SK-N-MC (cell line): ENCODE data around the gene EFHB.

ENCODE experiments used
- EZH2 ChIP-seq: fragments of 200-600 bp; sonication (generic); IDR thresholded peaks from one replicate; pipeline ENCODE4 v1.6.1; 2017; ENCODE audit warnings: antibody characterized with exemption
- FOXP2 ChIP-seq: optimal IDR thresholded peaks from 2 replicates; pipeline ENCODE3; 2011; ENCODE audit warnings: mild to moderate bottlenecking, moderate library complexity; ENCODE audit not compliant: insufficient read depth; ENCODE audit errors: extremely low read length, control extremely low read depth
- POLR2AphosphoS5 ChIP-seq: IDR thresholded peaks from 2 replicates; pipeline ENCODE4 v1.6.1; 2012; ENCODE audit warnings: mild to moderate bottlenecking, low read depth, low read length, borderline replicate concordance

DNA sequence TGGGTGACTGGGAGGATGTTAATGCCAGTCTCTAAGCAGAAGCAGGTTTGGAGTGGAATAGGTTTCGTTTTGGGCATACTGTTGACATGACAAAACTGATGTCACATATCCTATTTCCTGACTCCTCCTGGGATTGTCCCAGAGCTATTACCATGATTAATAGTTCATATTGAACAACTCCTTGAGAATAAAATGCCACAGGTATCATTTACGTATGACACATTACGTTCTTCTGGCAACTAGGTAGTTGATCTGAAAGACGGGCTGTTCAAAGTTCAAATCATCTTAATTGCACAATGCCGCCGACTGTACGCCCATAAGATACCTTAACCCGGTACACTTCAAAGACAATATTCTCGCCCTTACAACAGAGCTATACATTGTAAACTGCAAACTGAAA, 11.5 kb upstream of the EFHB start:
- TF ChIP-seq EZH2 (no peak), POLR2AphosphoS5 (no peak), FOXP2 (no peak)
